GM18511 (cell line): ENCODE data around the gene SMURF1.

Experiments used
- ATAC-seq: cut with Tn5 transposase; IDR thresholded peaks from one replicate; pipeline ENCODE4 v1.9.1; 2021; ENCODE audit warnings: mild to moderate bottlenecking, moderate library complexity; ENCODE audit not compliant: unreplicated experiment

SMURF1 gene

DNA sequence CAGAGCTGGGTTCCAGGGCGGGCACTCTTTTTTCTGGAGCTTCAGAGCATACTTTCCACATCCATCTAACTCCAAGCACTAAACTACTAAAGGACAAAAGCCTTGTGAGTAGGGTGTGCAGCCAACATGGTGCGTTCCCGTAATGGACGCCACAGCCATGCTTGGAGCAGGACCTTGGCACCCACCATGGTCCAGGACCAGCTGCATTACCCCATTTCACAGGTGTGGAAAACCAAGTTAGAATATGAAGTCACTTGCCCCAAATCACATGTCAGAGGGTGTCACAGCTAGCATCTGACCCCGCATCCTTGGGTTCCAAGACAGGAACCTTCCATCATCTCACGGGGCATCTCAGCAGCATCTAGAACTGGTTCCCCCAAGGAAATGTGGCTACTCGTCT, 112.4 kb downstream of the SMURF1 start:
- no peak for ATAC-seq

DNA sequence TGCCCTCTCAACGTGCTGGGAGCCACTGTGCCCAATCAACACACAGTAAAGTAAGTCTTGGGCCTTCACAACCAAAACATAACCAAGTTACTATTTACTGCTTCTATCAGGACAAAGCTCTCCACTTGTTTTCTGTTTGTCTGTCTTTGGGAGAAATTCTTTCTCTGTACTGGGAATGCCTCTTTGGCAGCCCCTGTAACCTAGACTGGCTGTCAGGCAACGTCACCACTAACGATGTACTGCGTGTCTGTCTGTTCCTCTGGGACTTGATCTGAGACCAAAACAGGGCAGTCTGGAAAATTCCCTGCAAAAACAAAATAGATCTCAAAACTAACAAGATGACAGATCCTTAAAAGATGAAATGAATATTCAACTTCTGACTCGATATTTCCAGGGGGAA, 113.0 kb downstream of the SMURF1 start:
- no peak for ATAC-seq

DNA sequence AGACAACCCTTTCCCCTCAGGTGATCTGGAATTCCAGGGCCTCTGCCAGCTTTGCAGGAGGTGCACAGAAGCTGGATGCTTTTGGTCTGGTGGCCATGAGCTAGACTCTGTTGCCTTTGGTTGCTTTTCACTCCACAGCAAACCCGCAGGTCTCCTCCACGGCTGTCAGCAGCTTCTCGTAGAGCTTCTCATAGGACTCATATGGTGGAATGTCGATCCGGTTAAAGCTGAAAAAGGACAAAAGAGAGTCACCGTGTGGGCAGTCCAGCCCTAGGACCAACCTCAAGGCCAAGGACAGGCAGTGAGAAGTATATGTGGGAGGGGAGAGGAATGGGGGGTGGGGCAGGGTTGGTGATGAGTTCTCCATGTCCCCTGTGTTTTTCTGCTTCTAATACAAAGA, 113.5 kb downstream of the SMURF1 start:
- no peak for ATAC-seq

DNA sequence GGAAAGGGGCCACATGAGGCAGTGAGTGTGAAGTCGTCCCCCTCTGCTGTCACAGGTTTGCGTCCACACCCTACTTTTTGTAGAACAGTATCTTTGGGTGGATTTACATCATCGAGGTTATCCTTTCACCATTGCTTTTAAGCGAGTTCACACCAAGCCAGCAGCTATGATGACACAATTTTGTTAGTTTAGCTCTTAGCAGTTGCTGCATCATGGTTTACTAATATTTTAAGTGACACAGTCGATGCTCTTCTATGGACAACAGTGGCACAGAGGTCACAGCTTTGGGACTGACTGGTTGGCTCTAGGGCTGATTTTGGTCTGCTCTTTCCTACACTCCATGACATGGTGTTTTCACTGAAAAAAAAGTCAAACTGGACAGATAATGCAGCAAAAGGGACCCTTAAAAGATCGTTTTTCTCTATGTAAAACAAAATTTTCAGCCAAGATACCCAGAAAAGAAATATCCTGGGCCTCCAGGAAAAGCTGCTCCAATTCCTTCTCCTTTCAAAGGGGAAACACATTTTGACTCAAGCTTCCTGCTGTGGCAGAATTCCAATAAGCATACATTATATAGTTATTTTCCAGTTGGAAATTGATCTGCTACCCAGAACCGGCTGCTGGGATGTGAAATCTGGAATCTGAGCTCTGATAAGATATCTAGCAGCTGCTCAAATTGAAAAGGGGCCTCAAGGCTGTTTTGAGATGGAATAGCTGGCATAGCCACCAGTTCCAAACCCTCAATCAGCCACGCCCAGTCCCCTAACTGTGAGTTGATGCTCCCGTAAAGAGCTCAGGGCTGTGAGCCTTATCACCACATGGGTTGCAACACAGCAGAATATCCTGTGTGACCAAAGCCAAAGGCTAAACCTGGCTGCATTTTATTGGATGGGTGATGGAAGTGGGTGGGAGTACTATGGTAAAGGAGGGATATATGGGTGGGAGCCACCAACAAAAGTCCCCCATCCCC, 114.2 kb downstream of the SMURF1 start:
- ATAC-seq, result no peak

DNA sequence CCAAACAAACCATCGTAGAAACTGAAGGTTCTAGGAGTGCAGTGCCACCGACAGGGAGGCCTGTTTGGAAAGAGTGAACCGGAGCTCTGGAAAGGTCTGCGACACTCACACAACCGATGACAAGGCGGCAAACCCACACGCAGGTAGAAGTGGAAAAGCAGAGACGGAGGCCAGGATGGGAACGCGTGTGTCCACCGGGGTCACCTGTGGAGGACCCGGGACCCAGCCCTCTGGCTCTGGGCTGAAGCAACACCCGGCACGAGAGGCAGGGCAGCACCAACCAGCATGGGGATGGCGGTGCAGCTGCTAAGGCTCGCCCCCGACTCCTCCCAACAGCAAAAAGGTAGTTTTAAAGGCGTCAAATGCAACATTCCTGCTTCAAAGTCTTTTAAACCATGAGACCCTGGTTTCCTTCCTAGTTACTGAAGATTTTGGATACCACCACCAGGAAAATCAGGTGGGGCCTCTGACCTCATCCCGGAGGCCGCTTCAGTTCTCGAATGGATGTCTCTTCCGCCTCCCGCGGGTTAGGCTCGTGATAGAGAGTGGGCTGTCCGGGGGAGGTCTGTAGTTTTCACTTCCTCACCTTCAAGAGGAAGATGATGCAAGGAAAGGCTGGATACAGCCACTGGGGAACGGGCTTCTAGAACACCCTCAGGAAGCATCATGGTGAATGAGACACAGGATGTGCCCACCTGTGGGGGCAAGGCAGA, 115.5 kb downstream of the SMURF1 start:
- no peak for ATAC-seq

DNA sequence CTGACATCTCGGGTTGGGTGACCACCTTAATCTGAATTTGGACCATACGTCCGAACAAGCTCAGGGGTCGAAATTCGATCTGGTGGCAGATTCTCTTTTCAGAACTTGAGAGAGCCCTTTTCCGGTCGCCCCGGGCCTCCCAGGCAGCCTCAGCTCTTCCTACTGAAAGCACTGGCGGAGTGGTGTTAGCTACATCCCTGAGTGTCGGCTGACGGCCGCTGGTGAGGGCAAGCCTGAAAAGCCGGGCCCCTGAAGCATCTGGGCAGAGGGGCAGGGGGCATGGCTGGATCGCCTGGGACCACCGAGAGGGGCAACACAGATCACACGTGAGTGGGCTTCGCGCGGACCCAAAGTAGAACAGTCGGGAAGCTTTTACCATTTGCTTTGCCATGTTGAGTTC, 116.1 kb downstream of the SMURF1 start:
- no peak for ATAC-seq

DNA sequence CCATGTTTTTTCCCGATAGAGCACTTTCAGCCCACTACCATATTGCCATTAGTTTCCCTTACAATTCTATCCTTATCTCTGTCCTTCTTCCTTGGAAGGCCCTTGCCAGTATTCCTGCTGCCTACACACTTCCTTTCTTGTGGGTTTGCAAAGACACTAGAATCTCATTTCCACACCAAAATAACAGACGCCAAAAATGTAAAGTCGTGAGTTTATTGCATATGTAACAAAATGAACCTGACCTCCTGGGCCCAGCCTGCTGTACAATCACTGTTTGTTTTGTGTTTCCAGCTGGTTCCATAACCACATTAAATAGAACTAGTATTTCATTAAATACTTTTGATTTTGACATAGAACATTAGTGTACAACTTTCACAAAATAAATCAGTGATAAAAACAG, 116.7 kb downstream of the SMURF1 start:
- no peak for ATAC-seq

DNA sequence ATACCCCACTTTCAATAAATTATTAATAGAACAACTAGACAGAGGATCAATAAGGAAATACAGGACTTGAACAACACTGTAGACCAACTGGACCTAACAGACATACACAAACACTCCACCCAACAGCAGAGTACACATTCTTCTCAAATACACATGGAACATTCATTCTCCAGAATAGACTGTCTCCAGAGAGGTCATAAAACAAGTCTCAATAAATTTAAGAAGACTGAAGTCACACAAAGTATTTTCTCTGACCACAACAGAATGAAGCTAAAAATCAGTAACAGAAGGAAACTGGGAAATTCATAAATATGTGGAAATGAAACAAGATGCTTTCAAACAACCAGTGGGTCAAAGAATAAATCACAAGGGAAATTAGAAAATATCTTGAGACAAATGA, 119.8 kb downstream of the SMURF1 start:
- no peak for ATAC-seq

DNA sequence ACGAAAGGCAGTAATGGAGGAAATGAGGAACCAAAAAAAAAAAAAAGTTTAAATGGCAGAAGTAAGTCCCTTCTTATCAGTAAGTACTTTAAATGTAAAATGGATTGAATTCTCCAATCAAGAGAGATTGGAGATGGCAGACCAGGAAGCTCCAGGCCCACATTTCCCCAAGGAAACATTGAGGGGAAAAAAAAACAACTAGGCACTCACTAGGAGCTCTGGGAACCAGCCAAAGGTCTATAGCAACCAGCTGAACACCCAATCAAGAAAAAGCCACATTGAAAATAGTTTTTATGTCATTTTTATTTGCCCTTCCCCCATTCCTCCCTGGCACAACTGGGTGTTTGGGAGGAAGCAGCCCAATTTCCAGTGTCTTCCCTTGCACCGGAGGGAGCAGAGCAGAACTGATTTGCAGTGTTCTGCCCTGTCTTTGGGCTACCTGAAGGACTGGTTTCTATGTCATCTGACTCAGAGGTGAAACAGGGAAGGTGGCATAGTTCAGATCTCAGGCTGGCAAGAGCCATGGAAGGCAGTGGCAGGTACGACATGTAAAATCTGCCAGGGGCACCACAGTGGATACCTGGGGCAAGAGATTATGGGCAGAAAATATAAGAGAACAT, 121.9 kb downstream of the SMURF1 start:
- no peak for ATAC-seq

DNA sequence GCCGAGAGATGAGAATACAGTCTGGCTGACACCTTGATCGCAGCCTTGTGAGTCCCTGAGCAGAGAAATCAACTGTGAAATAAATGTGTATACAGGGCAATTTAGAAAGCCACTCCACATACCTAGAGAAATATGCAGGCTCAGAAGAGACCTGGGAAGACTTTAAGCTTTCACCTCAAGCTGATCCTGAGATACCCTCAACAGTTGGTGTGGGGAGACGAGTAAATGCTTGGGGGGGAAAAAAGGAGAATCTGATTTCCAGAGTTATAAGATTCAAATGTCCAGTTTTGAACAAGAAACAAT, 123.5 kb downstream of the SMURF1 start:
- ATAC-seq, result no peak

DNA sequence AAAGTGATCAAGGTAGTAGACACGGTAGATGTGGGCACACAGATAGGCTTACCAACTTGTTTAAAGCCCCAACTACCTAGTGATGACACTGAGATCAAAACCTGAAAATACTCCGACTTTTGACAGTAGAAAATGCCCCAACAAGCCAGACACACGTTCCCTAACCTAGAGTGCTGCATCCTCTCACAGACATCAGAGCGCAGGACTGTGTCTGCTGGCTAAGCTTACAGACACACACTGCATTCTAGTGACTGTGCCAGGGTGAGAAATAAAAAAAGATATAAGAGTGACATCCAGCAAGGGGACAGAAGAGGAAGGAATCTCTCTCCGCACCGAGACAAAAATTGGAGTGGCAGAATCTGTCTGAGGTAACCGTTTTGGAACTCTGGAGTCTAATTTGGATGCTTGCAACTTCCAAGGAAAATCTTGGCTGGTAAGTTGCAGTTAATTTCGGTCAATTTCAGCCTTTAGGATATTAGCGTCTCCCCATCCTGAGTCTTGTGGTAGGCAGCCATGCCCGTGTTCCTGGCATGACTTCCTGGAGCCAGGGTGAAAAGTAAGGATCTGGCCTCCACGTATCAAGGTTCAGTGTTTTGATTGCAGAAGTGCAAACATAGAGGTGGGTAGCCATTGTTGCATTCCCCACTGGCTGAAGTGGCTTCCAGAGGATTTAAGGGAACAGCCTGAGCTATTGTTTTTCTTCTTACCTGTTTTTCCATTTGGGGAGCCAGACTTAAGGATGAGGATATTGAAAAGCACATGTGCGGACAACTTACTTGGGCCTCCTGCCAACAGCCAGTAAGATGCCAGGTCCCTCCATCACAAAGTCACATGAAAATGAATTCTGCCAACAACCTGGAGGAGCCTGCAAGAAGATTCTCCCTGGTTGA, 124.1 kb downstream of the SMURF1 start:
- no peak for ATAC-seq

DNA sequence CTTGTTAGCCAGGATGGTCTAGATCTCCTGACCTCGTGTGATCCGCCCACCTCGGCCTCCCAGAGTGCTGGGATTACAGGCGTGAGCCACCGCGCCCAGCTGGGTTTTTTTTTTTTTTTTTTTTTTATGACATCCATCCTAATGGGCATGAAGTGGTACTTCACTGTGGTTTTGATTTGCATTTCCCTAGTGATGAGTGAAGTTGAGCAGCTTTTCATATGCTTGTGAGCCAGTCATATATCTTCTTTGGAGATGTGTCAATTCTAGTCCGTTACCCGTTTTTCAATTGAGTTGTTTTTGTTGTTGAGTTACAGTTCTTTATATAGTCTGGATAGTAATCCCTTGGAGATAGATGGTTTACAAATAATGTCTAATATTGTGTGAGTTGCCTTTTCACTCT, 127.7 kb downstream of the SMURF1 start:
- no peak for ATAC-seq

DNA sequence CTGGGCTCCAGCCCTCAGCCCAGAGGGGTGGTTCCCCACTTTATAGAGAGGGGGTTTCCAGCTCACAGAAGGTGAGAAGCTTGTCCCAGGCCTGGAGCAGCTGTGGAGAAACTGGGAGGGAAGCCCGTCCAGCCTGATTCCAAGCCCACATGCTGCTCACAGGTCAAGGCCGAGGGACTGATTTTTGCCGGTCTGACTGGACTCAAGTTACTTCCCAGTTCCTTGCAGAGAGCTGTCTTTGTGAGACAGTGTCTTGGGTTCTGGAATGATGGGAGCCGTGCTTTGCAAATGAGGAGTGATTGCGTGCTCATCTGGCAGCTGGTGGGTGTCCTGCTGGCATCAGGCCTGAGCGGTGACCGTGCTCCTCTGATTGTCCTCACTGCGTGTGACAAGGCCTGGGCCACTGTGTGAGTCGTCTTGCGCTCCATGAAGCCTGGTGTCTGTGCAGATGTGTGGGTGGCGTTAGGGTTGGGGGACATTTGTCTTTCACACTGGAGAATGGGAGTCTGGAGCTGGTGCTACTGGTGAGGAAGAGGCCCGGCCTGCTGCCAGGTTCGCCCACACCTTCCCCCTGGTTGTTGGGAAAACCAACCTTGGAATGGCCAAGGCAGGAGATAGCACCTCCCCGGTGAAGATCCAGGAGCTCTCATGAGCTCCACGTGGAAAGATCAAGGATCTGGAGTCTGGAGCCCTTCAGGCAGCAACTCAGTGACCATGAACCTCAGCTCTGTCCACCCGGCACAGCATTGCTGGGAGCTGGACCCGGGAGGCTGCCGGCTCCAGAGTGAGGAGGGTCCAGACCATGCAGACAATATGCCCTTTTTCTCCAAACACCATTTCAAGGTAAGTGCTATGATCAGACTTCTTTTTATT, 129.6 kb downstream of the SMURF1 start:
- ATAC-seq, result no peak

DNA sequence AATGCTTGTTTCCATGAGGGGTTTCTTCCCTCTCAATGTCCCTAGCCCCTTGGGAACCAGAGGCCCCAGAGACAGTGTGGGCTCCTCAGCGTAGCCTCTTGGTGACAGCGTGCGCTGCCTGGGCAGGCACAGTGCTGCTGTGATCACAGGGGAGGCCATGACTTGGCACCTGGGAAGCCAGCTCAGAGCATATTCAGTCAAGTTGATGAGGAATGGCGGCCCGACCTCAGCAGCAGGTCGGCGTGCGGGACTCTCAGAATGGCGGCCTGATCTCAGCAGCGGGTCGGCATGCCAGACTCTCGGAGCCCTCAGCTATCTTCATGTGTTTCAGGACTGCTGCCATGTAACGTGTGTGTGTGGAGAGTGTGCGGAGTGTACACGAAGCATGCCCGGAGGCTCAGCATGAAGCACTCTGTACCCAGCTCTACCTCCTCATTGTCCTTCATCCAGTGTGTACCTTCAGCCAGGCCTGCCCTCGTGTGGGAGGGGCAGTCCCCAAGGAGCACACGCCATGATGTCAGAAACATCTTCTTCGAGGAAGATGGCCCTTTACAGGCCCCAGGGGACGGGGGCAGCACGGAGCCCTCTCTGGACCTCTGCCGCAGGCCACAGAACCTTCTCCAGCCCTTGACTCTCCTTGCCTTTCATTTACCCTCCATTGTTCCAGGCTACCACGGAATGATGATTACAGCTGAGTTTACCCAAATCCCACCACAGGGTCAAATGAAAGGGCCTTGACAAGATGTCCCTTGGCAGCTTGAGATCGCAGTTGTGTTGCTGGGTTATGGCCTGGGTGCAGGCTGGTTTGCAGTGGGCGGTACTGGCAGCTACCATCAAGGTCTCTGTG, 130.4 kb downstream of the SMURF1 start:
- no peak for ATAC-seq

DNA sequence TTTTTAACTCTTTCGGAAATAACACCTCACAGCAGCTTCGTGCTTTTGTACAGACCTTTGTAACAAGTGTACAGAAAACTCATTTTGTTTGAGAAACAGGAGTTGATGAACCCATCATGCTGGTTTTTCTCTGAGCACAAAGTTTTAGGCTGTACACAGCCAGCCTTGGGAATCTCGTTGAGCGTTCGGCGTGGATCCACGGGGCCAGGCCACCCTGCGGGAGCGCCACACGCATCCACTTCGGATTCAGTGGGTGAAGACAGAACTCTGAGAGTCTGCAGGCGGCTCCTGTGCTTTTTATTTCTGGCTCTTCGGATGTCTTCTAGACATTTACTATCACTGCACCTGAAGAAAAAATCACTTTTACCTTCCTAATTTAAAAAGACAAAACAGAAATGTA, 131.2 kb downstream of the SMURF1 start:
- no peak for ATAC-seq

DNA sequence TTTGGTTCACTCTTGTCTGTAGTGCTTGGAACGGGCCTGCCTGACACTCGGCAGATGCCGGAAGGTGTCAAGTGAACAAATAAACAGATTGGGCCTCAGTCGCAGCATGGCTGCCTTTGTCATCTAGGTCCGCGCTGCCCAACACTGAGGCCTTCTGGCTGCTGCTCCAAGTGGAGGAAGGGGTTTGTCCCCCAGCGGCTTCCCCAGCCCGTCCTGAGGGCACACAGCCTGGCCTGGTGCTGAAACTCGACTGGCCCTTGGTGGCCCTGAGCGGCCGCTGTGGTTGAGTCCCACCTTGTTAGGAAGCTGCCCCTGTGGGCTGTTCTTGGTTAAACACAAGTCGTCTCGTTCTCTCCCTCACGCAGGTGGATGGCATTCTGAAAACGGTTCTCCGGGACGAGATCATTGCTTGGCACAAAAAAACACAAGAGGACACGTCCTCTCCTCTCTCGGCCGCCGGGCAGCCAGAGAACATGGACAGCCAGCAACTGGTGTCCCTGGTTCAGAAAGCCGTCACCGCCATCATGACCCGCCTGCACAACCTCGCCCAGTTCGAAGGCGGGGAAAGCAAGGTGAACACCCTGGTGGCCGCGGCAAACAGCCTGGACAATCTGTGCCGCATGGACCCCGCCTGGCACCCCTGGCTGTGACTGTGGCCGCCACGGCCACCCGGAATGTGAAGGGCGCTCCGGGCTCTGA, 132.1 kb downstream of the SMURF1 start:
- ATAC-seq, result no peak

DNA sequence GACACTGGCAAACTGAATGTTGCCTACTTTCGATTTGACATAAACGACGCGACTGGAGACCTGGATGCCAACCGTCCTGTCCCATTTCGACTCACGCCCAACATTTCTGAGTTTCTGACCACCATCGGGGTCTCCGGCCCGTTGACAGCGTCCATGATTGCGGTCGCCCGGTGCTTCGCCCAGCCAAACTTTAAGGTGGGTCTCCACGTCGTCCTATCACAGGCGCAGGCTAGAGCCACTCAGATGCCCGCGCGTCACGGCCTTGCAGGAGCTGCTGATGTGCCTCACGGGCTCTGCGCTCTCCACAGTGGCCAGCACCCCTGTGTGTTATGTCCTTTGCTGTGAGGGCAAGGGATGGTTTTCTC, 132.6 kb downstream of the SMURF1 start:
- ATAC-seq, result no peak

DNA sequence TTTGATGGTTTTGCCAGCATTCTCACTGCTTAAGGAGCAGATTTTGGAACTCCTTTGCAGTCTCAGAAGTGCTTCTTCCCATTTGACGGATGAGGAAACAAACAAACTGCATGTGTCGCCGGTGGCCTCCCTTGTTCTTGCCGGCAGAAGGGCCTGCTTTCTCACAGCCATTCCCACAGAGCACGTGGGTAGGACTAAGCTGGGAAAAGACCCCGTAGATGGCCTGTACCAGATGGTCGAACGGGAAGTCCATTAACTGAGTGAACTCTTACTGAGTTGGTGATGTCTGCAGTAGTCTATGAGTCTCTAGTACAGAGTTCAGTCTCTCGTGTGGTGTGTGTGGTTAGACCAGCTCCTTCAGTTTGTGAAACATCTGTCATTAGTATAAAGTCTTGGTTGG, 133.6 kb downstream of the SMURF1 start:
- no peak for ATAC-seq
